ENCODE results near the gene CHIC2. TPM values are rescaled to one million over a fixed set of nuclear protein-coding genes. Genes with fewer than 3 reads are reported as not detected.

The CHIC2 gene
- total and polyA plus RNA-seq, 2 experiments from 2014 or later = 111 to 137 TPM

DNA sequence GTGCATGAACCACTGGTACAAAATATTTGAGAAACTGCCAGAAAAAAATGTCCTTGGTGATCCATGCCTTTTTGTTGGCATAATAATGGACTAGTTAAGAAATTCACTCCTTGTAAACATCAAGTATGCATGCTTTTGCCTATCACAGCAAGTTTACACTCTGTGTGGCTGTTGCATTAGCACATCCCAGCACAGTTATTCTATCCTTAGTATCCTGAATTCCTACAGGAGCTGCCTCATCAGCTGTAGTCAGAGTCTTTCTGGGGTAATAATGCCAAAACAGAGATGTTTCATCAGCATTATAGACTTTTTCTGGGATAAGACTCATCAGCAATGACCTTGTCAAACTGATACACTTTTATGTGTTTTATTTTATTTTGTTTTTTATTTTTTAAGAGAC lies 82.8 kb downstream of the CHIC2 start:
- H3K27me3 ChIP-seq (replicated peaks; ENCODE audit: insufficient read depth) = no peaks in the 10 kb centered on the region
- H3K9me3 ChIP-seq (ENCODE audit: low read depth) = no peaks in the 10 kb centered on the region
- peak overlapping the region; percentile 27 for H3K27ac ChIP-seq
- no peaks in the 10 kb centered on the region for H4K20me1 ChIP-seq (ENCODE audit: insufficient read depth)
- H3K4me1 ChIP-seq (ENCODE audit: insufficient read depth) = peaks cover 14% of the 10 kb centered on the region
- in situ Hi-C loops (cut with MboI) = no loop called here
- H3K36me3 ChIP-seq (ENCODE audit: low read depth) = no peaks in the 10 kb centered on the region
- H3K9ac ChIP-seq = no peak overlapping the region; the same call in 1 of the 2 replicates
- H3K4me3 ChIP-seq = no peak overlapping the region
- H3K4me2 ChIP-seq (ENCODE audit: unreplicated experiment) = no peak overlapping the region
- no peaks in the 10 kb centered on the region for H3K79me2 ChIP-seq (ENCODE audit: insufficient read depth)
- H3K9me2 ChIP-seq (ENCODE audit: insufficient read depth) = no peaks in the 10 kb centered on the region
- H3F3A ChIP-seq (ENCODE audit: insufficient read depth) = peaks cover 31% of the 10 kb centered on the region
- peak; percentile 70 for DNase-seq
- TF ChIP-seq EZH2 (IDR thresholded peaks at IDR 0.05; ENCODE audit: insufficient read depth, poor library complexity, severe bottlenecking) (no peak), EZH2phosphoT487 (IDR thresholded peaks at IDR 0.05; ENCODE audit: insufficient read depth, low read depth) (no peak)
- no peak overlapping the region for H2AFZ ChIP-seq

DNA sequence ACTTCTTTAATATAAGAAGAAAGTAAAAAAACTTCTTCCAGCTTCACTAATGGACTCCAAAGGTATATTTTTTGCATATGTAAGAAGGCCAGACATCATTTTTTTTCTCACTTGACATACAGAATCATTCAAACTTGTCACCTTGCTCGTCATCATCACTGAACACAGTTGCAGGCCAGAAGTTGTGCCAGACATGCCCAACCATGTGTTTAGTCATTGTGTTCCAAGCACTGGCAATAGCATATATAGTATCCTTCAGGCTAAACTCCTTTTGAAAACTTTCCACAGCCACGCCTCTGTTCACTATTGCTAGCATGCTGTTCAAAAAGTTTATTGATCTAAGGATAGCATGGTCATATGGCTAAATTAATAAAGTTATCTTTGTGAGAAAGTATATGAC lies 83.3 kb downstream of the CHIC2 start:
- Histone ChIP-seq H3K4me2 (ENCODE audit: unreplicated experiment) (no peak overlapping the region), H3K27me3 (replicated peaks; ENCODE audit: insufficient read depth) (no peaks in the 10 kb centered on the region), H3K9me2 (ENCODE audit: insufficient read depth) (no peaks in the 10 kb centered on the region), H3F3A (ENCODE audit: insufficient read depth) (peaks cover 29% of the 10 kb centered on the region), H3K4me3 (no peak overlapping the region), H3K4me1 (ENCODE audit: insufficient read depth) (peaks cover 13% of the 10 kb centered on the region), H3K36me3 (ENCODE audit: low read depth) (no peaks in the 10 kb centered on the region), H3K9me3 (ENCODE audit: low read depth) (no peaks in the 10 kb centered on the region), H3K27ac (no peak overlapping the region), H3K79me2 (ENCODE audit: insufficient read depth) (no peaks in the 10 kb centered on the region), H2AFZ (no peak overlapping the region), H3K9ac (no peak overlapping the region), H4K20me1 (ENCODE audit: insufficient read depth) (no peaks in the 10 kb centered on the region)
- 72 to 78% methylated on average over 2 of the region's 2 CpGs for WGBS, 2 experiments (ENCODE audit: low coverage in 1 of 2, low lambda C conversion rate in 2 of 2, missing lambda C conversion rate in 2 of 2)
- no peak for DNase-seq
- TF ChIP-seq EZH2 (IDR thresholded peaks at IDR 0.05; ENCODE audit: insufficient read depth, poor library complexity, severe bottlenecking) (no peak), EZH2phosphoT487 (IDR thresholded peaks at IDR 0.05; ENCODE audit: insufficient read depth, low read depth) (no peak)
- in situ Hi-C loops (cut with MboI) = no loop called here

DNA sequence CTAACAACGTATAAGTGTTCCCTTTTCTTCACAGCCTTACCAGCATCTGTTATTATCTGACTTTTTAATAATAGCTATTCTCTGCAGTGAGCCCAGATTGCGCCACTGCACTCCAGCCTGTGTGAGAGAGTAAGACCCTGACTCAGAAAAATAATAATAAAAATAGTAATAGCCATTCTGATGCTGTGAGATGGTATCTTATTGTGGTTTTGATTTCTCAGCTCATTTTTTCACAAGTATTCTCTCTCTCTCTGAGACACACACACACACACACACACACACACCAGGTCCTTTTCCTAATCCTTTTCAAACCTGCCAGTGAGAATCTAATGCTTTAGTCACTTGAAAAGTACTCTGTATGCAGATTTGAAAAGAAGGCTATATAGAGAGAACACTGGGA lies 89.8 kb downstream of the CHIC2 start:
- Histone ChIP-seq H3K9ac (no peak overlapping the region), H3K27me3 (replicated peaks; ENCODE audit: insufficient read depth) (no peaks in the 10 kb centered on the region), H3K9me3 (ENCODE audit: low read depth) (no peaks in the 10 kb centered on the region), H3K79me2 (ENCODE audit: insufficient read depth) (no peaks in the 10 kb centered on the region), H2AFZ (no peak overlapping the region), H3F3A (ENCODE audit: insufficient read depth) (peaks cover 3% of the 10 kb centered on the region; the same call in 1 of the 2 replicates), H3K27ac (no peak overlapping the region), H3K4me1 (ENCODE audit: insufficient read depth) (no peaks in the 10 kb centered on the region), H3K36me3 (ENCODE audit: low read depth) (no peaks in the 10 kb centered on the region), H3K9me2 (ENCODE audit: insufficient read depth) (no peaks in the 10 kb centered on the region), H3K4me3 (no peak overlapping the region), H4K20me1 (ENCODE audit: insufficient read depth) (no peaks in the 10 kb centered on the region), H3K4me2 (ENCODE audit: unreplicated experiment) (no peak overlapping the region)
- 92% methylated on average over 2 of the region's 2 CpGs for WGBS, 2 experiments (ENCODE audit: low coverage in 1 of 2, low lambda C conversion rate in 2 of 2, missing lambda C conversion rate in 2 of 2)
- TF ChIP-seq EZH2 (IDR thresholded peaks at IDR 0.05; ENCODE audit: insufficient read depth, poor library complexity, severe bottlenecking) = no peak
- in situ Hi-C loops (cut with MboI) = no loop called here
- no peak for DNase-seq

DNA sequence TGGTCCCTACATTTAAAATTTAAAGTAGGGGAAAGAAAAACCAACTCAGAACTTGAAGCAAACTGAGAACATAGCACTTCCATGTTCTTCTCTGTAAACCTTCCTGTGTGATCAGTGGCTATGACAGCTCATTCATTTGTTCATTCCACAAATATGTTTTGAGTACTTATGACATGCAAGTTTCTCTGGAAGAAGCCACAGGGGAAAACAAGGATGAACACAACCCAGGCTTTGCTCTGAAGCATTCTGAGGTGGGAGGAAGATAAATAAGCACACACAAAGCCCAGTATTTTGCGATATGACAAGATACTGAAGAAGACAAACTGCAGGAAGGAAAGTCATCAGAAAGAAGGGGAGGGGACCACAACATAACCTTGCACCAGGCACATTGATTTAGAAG lies 96.4 kb downstream of the CHIC2 start:
- peak; percentile 52 for DNase-seq
- WGBS, 2 experiments (ENCODE audit: low coverage in 1 of 2, low lambda C conversion rate in 2 of 2, missing lambda C conversion rate in 2 of 2) = 82 to 83% methylated on average over 1 of the region's 1 CpG
- H3K9me3 ChIP-seq (ENCODE audit: low read depth) = no peaks in the 10 kb centered on the region

DNA sequence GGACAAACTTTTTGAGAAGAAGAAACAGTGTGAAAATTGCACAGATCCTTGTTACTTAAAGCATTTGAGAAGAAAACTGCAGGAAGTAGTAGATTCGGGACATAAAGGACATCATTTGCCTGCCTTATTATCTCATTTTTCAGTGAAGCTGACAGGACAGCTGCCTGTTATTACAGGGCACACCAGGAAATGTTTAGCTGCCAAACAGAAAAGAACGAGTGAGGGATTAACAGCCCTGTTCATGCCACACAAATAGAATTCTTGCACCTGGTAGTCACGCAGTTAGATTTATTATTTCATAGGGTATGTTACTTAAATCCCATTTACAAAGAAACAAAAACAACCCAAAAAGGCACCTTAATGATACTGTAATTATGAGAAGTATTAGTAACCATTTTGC lies 100.6 kb downstream of the CHIC2 start:
- H3K4me1 ChIP-seq (ENCODE audit: insufficient read depth) = peaks cover 44% of the 10 kb centered on the region
- peaks cover 33% of the 10 kb centered on the region for H3F3A ChIP-seq (ENCODE audit: insufficient read depth)
- peak overlapping the region; percentile 70; the same call in 1 of the 2 replicates for H3K27ac ChIP-seq
- in situ Hi-C loops (cut with MboI) = no loop called here
- no peaks in the 10 kb centered on the region for H3K79me2 ChIP-seq (ENCODE audit: insufficient read depth)
- H3K9me2 ChIP-seq (ENCODE audit: insufficient read depth) = no peaks in the 10 kb centered on the region
- H2AFZ ChIP-seq = no peak overlapping the region
- TF ChIP-seq EZH2 (IDR thresholded peaks at IDR 0.05; ENCODE audit: insufficient read depth, poor library complexity, severe bottlenecking) (no peak), EZH2phosphoT487 (IDR thresholded peaks at IDR 0.05; ENCODE audit: insufficient read depth, low read depth) (no peak)
- H3K27me3 ChIP-seq (replicated peaks; ENCODE audit: insufficient read depth) = no peaks in the 10 kb centered on the region
- 30 to 38% methylated on average over 3 of the region's 3 CpGs for WGBS, 2 experiments (ENCODE audit: low coverage in 1 of 2, low lambda C conversion rate in 2 of 2, missing lambda C conversion rate in 2 of 2)
- H3K9ac ChIP-seq = no peak overlapping the region
- H3K36me3 ChIP-seq (ENCODE audit: low read depth) = no peaks in the 10 kb centered on the region
- H4K20me1 ChIP-seq (ENCODE audit: insufficient read depth) = no peaks in the 10 kb centered on the region
- H3K9me3 ChIP-seq (ENCODE audit: low read depth) = no peaks in the 10 kb centered on the region
- DNase-seq = peak; percentile 32
- H3K4me3 ChIP-seq = no peak overlapping the region
- peak overlapping the region; percentile 10 for H3K4me2 ChIP-seq (ENCODE audit: unreplicated experiment)

More for the DNA sequence above, 96.4 kb downstream of the CHIC2 start:
- in situ Hi-C loops (cut with MboI) = no loop called here
- Histone ChIP-seq H3K4me3 (no peak overlapping the region), H2AFZ (no peak overlapping the region), H3K27me3 (replicated peaks; ENCODE audit: insufficient read depth) (no peaks in the 10 kb centered on the region), H4K20me1 (ENCODE audit: insufficient read depth) (no peaks in the 10 kb centered on the region), H3K4me2 (ENCODE audit: unreplicated experiment) (peak overlapping the region; percentile 4), H3F3A (ENCODE audit: insufficient read depth) (peaks cover 13% of the 10 kb centered on the region), H3K27ac (no peak overlapping the region), H3K4me1 (ENCODE audit: insufficient read depth) (peaks cover 23% of the 10 kb centered on the region), H3K36me3 (ENCODE audit: low read depth) (no peaks in the 10 kb centered on the region), H3K79me2 (ENCODE audit: insufficient read depth) (no peaks in the 10 kb centered on the region), H3K9ac (no peak overlapping the region), H3K9me2 (ENCODE audit: insufficient read depth) (no peaks in the 10 kb centered on the region)
- TF ChIP-seq EZH2 (IDR thresholded peaks at IDR 0.05; ENCODE audit: insufficient read depth, poor library complexity, severe bottlenecking) (no peak), EZH2phosphoT487 (IDR thresholded peaks at IDR 0.05; ENCODE audit: insufficient read depth, low read depth) (no peak)

All from GM23248 (cell line).